ENCODE measurements around the gene AGTRAP. TPM values are rescaled to one million over a fixed set of nuclear protein-coding genes. Genes with fewer than 3 reads are reported as not detected.

Gene AGTRAP
- total and polyA plus RNA-seq, 2 of the 4 experiments (the other 2 are of a cell fraction), result 21.5 to 57.7 TPM

GRCh38 chr1:11690397-11691301, 45.3 kb upstream of the AGTRAP start:
- Histone ChIP-seq H3K4me3 (ENCODE audit: insufficient read depth, low read depth, low read length) (no peak overlapping the region), H4K5ac (ENCODE audit: low read depth, low read length) (no peak overlapping the region), H4K91ac (ENCODE audit: insufficient read depth, low read depth, low read length) (no peak overlapping the region), H2AFZ (replicated peaks; ENCODE audit: low read length, poor library complexity) (peak overlapping the region; percentile 23), H3K4me2 (ENCODE audit: low read depth, low read length) (no peak overlapping the region; the same call in 1 of the 2 replicates), H2AK5ac (ENCODE audit: low read depth, low read length) (no peak overlapping the region), H3K9ac (ENCODE audit: low read depth, low read length) (no peak overlapping the region), H3K4ac (ENCODE audit: low read depth, low read length) (no peak overlapping the region), H2BK20ac (ENCODE audit: low read depth, low read length) (no peak overlapping the region), H3K18ac (ENCODE audit: low read depth, low read length) (no peak overlapping the region), H3K27me3 (ENCODE audit: control insufficient read depth, insufficient read depth, low read length) (peaks cover 52% of the 10 kb centered on the region), H3K36me3 (ENCODE audit: control insufficient read depth, insufficient read depth, low read length) (no peaks in the 10 kb centered on the region), H2BK120ac (ENCODE audit: low read depth, low read length) (no peak overlapping the region), H2BK5ac (ENCODE audit: low read depth, low read length, poor library complexity, severe bottlenecking) (no peak overlapping the region), H3K9me1 (ENCODE audit: insufficient read depth, low read length) (0 out of 2 replicates have a peak, but pooled peaks cover 4% of the 10 kb centered on the region), H3K79me1 (ENCODE audit: low read depth in 1 of 2, low read length in 2 of 2) (no peaks in the 10 kb centered on the region), H4K20me1 (ENCODE audit: insufficient read depth, low read length) (no peaks in the 10 kb centered on the region), H4K8ac (ENCODE audit: low read depth in 2 of 2, low read length in 2 of 2) (no peak overlapping the region), H3K23ac (ENCODE audit: low read depth, low read length) (no peak overlapping the region), H3K56ac (ENCODE audit: extremely low read depth, insufficient read depth, low read length) (no peak overlapping the region), H2BK15ac (ENCODE audit: low read depth, low read length) (no peak overlapping the region), H3K4me1 (ENCODE audit: control insufficient read depth, insufficient read depth, low read length) (peaks cover 3% of the 10 kb centered on the region; the same call in 1 of the 2 replicates), H2AK9ac (replicated peaks; ENCODE audit: low read depth, low read length, poor library complexity) (no peak overlapping the region), H3K27ac (ENCODE audit: insufficient read depth, low read length) (no peak overlapping the region), H3K9me3 (ENCODE audit: control insufficient read depth, insufficient read depth, low read length) (no peaks in the 10 kb centered on the region), H3K14ac (replicated peaks; ENCODE audit: low read depth, low read length) (no peak overlapping the region)
- no TSS peak for BruUV-seq (replicated peaks)
- DNase-seq (no peak), ATAC-seq (ENCODE audit: low read depth) (no peak)
- intact Hi-C loops (cut with micrococcal nuclease), result no loop called here
- ChIA-PET POLR2A (ENCODE audit: unreplicated experiment) (no interaction called here), CTCF (interaction anchor here (0.7 kb wide), 1 partner anchor 9 kb away, joined by 3 read pairs; no protein-coding TSS in a partner anchor)
- WGBS, 2 experiments (ENCODE audit: extremely low coverage in 2 of 2, insufficient read length in 1 of 2), result 0% methylated on average over 9 of the region's 64 CpGs; no CpG with 5 or more reads in 1 of the 2 experiments
- dilution Hi-C loops (cut with HindIII; ENCODE audit: low sequenced_read_pairs, unreplicated experiment), result no loop called here
- in situ Hi-C loops (cut with MboI; ENCODE audit: low sequenced_read_pairs), result no loop called here
- no peak for TF ChIP-seq POLR2A (IDR thresholded peaks at IDR 0.05; ENCODE audit: low read depth, low read length)
- no peak for TF ChIP-seq MXI1 (IDR thresholded peaks at IDR 0.05; ENCODE audit: borderline replicate concordance, low read depth, low read length)
- no peak for TF ChIP-seq CEBPB (IDR thresholded peaks at IDR 0.05; ENCODE audit: low read depth, low read length)
- TF ChIP-seq RCOR1 (IDR thresholded peaks at IDR 0.05; ENCODE audit: insufficient replicate concordance, low read length), result no peak
- TF ChIP-seq BHLHE40 (IDR thresholded peaks at IDR 0.05; ENCODE audit: low read depth, low read length), result no peak
- TF ChIP-seq MAFK (IDR thresholded peaks at IDR 0.05; ENCODE audit: low read depth, low read length), result no peak
- no peak for TF ChIP-seq CTCF (conservative IDR thresholded peaks at IDR 0.05; ENCODE audit: low read depth, low read length)
- no peak for TF ChIP-seq SMC3 (IDR thresholded peaks at IDR 0.05; ENCODE audit: low read depth, low read length)
- TF ChIP-seq RFX5 (IDR thresholded peaks at IDR 0.05; ENCODE audit: low read depth, low read length), result no peak
- no peak for TF ChIP-seq USF2 (IDR thresholded peaks at IDR 0.05; ENCODE audit: low read depth, low read length)
- no peak for TF ChIP-seq FOS (IDR thresholded peaks at IDR 0.05; ENCODE audit: low read depth, low read length)
- no peak for TF ChIP-seq RAD21 (IDR thresholded peaks at IDR 0.05; ENCODE audit: low read length)
- TF ChIP-seq MAZ (IDR thresholded peaks at IDR 0.05; ENCODE audit: borderline replicate concordance, low read depth, low read length), result no peak
- TF ChIP-seq NFE2L2 (IDR thresholded peaks at IDR 0.05; ENCODE audit: low read depth, low read length), result no peak

Measured in IMR-90 (cell line).